ENCODE results near the gene RASAL2. TPM values are rescaled to one million over a fixed set of nuclear protein-coding genes. Genes with fewer than 3 reads are reported as not detected.

The RASAL2 gene
- total and polyA plus RNA-seq, 2 experiments from 2014 or later = 16.0 to 42.2 TPM

DNA sequence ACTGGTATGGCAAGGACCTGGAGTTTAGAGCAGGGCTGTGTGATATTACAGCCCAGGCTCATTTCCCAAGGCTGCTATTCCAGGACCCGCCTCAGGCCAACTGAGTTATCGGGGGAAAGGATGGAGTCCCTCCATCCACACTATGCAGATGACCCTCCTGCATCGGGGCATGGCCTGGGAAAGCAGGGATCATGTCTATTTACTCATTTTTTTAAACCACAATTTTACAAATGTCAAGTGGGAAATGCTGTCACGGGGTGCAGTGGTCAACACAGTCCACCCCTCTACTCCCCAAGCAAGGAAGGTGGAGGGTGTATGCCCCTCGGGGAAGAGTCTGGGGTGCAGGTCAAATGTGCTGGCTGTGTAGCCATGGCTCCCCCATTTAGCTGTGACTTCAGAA, 409.0 kb downstream of the RASAL2 start:
- peaks cover 17% of the 10 kb centered on the region for H3K4me1 Mint-ChIP-seq
- no peaks in the 10 kb centered on the region for H3K9me3 Mint-ChIP-seq
- no peaks in the 10 kb centered on the region for H3K36me3 ChIP-seq (ENCODE audit: insufficient read depth)
- DNase-seq (ENCODE audit: low spot score) (no peak), ATAC-seq (no peak)
- H3K27me3 ChIP-seq (ENCODE audit: insufficient read depth) = no peaks in the 10 kb centered on the region
- TF ChIP-seq CREB1 (CRISPR knock-in tag; IDR thresholded peaks at IDR 0.05; ENCODE audit: low read depth) = no peak
- no peak for TF ChIP-seq EZH2 (IDR thresholded peaks at IDR 0.05; ENCODE audit: low read depth, unreplicated experiment)
- no peak for TF ChIP-seq JUNB (IDR thresholded peaks at IDR 0.05; ENCODE audit: unreplicated experiment)
- TF ChIP-seq, protein P1, sequence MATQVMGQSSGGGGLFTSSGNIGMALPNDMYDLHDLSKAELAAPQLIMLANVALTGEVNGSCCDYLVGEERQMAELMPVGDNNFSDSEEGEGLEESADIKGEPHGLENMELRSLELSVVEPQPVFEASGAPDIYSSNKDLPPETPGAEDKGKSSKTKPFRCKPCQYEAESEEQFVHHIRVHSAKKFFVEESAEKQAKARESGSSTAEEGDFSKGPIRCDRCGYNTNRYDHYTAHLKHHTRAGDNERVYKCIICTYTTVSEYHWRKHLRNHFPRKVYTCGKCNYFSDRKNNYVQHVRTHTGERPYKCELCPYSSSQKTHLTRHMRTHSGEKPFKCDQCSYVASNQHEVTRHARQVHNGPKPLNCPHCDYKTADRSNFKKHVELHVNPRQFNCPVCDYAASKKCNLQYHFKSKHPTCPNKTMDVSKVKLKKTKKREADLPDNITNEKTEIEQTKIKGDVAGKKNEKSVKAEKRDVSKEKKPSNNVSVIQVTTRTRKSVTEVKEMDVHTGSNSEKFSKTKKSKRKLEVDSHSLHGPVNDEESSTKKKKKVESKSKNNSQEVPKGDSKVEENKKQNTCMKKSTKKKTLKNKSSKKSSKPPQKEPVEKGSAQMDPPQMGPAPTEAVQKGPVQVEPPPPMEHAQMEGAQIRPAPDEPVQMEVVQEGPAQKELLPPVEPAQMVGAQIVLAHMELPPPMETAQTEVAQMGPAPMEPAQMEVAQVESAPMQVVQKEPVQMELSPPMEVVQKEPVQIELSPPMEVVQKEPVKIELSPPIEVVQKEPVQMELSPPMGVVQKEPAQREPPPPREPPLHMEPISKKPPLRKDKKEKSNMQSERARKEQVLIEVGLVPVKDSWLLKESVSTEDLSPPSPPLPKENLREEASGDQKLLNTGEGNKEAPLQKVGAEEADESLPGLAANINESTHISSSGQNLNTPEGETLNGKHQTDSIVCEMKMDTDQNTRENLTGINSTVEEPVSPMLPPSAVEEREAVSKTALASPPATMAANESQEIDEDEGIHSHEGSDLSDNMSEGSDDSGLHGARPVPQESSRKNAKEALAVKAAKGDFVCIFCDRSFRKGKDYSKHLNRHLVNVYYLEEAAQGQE (IDR thresholded peaks at IDR 0.05; ENCODE audit: unreplicated experiment) = no peak
- TF ChIP-seq STAT1 (IDR thresholded peaks at IDR 0.05; ENCODE audit: unreplicated experiment) = no peak
- TF ChIP-seq EZH2phosphoT487 (IDR thresholded peaks at IDR 0.05; ENCODE audit: unreplicated experiment) = no peak
- no peak for TF ChIP-seq ZNF114 (CRISPR knock-in tag; IDR thresholded peaks at IDR 0.05)
- no peak for TF ChIP-seq CTCF (conservative IDR thresholded peaks at IDR 0.05; ENCODE audit: low read depth in 2 of 2)
- no peak for TF ChIP-seq ZNF462 (CRISPR knock-in tag; IDR thresholded peaks at IDR 0.05)
- no peak for TF ChIP-seq POLR2AphosphoS5 (IDR thresholded peaks at IDR 0.05; ENCODE audit: low read depth)
- no peak for TF ChIP-seq NANOG (IDR thresholded peaks at IDR 0.05; ENCODE audit: borderline replicate concordance)
- TF ChIP-seq, protein P2, sequence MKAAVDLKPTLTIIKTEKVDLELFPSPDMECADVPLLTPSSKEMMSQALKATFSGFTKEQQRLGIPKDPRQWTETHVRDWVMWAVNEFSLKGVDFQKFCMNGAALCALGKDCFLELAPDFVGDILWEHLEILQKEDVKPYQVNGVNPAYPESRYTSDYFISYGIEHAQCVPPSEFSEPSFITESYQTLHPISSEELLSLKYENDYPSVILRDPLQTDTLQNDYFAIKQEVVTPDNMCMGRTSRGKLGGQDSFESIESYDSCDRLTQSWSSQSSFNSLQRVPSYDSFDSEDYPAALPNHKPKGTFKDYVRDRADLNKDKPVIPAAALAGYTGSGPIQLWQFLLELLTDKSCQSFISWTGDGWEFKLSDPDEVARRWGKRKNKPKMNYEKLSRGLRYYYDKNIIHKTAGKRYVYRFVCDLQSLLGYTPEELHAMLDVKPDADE (IDR thresholded peaks at IDR 0.05) = no peak
- TF ChIP-seq ZNF331 (CRISPR knock-in tag; IDR thresholded peaks at IDR 0.05; ENCODE audit: low read depth) = no peak
- no peaks in the 10 kb centered on the region; the same call in 1 of the 2 replicates for H3K9me2 ChIP-seq (ENCODE audit: insufficient read depth)
- no peaks in the 10 kb centered on the region; the same call in 1 of the 2 replicates for H3F3A ChIP-seq (replicated peaks; ENCODE audit: low read depth)
- no peaks in the 10 kb centered on the region for H3K79me2 ChIP-seq (replicated peaks; ENCODE audit: insufficient read depth)
- no peak overlapping the region for H3K4me3 ChIP-seq
- H2AFZ ChIP-seq = no peak overlapping the region
- no peak overlapping the region for H3K27ac Mint-ChIP-seq
- H3K27me3 Mint-ChIP-seq (ENCODE audit: insufficient read depth, low read depth, poor library complexity) = peaks cover 2% of the 10 kb centered on the region
- H3K4me2 ChIP-seq = no peak overlapping the region
- H3K4me1 ChIP-seq (ENCODE audit: insufficient read depth) = no peaks in the 10 kb centered on the region; the same call in 1 of the 2 replicates
- no peaks in the 10 kb centered on the region for H3K36me3 Mint-ChIP-seq (ENCODE audit: low read depth)
- H3K4me3 Mint-ChIP-seq = no peak overlapping the region
- H3K27ac ChIP-seq (ENCODE audit: low read depth) = no peak overlapping the region
- H4K20me1 ChIP-seq (replicated peaks; ENCODE audit: insufficient read depth) = no peaks in the 10 kb centered on the region

Measured in GM23338 (cell line).